ENCODE measurements around the gene MCAM.

DNA sequence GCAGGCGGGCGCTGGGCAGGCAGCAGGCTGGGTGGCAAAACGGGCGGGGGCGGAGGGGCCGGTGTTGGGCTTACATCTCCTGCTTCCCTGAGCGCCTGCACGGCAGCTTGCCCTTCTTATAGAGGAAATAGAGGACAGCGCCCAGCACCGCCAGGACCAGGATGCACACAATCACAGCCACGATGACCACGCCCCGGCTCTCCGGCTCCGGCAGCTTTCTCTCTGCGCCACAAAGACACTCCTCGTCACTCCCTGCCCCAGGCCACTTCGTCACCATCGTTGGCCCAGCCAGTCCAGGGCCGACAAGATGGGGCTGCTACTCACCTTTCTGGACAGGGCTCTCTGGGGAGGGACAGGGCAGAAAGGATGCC lies 6.3 kb downstream of the MCAM start:
- TF ChIP-seq, protein P1, sequence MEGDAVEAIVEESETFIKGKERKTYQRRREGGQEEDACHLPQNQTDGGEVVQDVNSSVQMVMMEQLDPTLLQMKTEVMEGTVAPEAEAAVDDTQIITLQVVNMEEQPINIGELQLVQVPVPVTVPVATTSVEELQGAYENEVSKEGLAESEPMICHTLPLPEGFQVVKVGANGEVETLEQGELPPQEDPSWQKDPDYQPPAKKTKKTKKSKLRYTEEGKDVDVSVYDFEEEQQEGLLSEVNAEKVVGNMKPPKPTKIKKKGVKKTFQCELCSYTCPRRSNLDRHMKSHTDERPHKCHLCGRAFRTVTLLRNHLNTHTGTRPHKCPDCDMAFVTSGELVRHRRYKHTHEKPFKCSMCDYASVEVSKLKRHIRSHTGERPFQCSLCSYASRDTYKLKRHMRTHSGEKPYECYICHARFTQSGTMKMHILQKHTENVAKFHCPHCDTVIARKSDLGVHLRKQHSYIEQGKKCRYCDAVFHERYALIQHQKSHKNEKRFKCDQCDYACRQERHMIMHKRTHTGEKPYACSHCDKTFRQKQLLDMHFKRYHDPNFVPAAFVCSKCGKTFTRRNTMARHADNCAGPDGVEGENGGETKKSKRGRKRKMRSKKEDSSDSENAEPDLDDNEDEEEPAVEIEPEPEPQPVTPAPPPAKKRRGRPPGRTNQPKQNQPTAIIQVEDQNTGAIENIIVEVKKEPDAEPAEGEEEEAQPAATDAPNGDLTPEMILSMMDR (IDR thresholded peaks at IDR 0.05; ENCODE audit: control extremely low read depth in 1 of 3, insufficient read depth in 1 of 3, low read depth in 1 of 3, low read length in 3 of 3) = no peak
- TF ChIP-seq NANOG (IDR thresholded peaks at IDR 0.05; ENCODE audit: insufficient read depth, low read depth, low read length, poor library complexity, severe bottlenecking) (no peak), POLR2A (IDR thresholded peaks at IDR 0.05; ENCODE audit: control extremely low read depth in 1 of 2, low read depth in 2 of 2, low read length in 2 of 2) (0 out of 3 replicates have a peak, but pooled peaks of 1 of the 2 experiments have one; percentile 24), POLR2AphosphoS5 (IDR thresholded peaks at IDR 0.05; ENCODE audit: low read depth, low read length) (no peak), TAF1 (IDR thresholded peaks at IDR 0.05; ENCODE audit: low read depth, low read length) (no peak), FOSL1 (IDR thresholded peaks at IDR 0.05; ENCODE audit: insufficient read depth, low read depth, low read length) (no peak), CBX5 (IDR thresholded peaks at IDR 0.05; ENCODE audit: low read depth, low read length) (no peak), SUZ12 (IDR thresholded peaks at IDR 0.05; ENCODE audit: low read length) (no peak), RFX5 (IDR thresholded peaks at IDR 0.05; ENCODE audit: borderline replicate concordance, low read depth, low read length) (no peak), TEAD4 (IDR thresholded peaks at IDR 0.05; ENCODE audit: low read depth, low read length) (no peak)
- TF ChIP-seq, protein P2, sequence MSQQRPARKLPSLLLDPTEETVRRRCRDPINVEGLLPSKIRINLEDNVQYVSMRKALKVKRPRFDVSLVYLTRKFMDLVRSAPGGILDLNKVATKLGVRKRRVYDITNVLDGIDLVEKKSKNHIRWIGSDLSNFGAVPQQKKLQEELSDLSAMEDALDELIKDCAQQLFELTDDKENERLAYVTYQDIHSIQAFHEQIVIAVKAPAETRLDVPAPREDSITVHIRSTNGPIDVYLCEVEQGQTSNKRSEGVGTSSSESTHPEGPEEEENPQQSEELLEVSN (IDR thresholded peaks at IDR 0.05) = no peak
